ENCODE data around the gene FHIT. TPM values are rescaled to one million over a fixed set of nuclear protein-coding genes. Genes with fewer than 3 reads are reported as not detected.

The FHIT gene
- total RNA-seq, 1 donor from 2014 or later: 5.7 TPM

DNA sequence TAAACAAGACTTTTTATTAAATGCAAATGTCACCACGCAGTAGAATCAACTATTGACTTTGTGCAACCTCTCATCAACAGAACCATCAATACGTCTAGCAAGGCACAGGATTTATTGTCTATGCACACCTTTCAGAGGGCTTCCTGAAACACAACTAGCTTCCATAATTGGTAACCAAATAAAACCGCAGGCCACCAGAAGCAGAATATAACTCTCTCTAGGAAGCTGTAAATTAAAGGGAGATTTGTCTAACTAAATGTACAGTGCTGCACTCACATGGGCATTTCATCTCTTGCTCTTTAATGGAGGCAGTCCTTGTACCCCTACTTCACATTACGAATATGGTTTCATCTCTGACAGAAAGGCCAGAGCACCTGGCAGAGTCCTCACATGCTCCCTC is 93.0 kb downstream of the FHIT start:
- Mint-ChIP-seq H3K9me3 (no peaks in the 10 kb centered on the region), H3K27me3 (ENCODE audit: insufficient read depth, low read depth) (peaks cover 2% of the 10 kb centered on the region), H3K36me3 (no peaks in the 10 kb centered on the region), H3K27ac (no peak overlapping the region), H3K4me3 (no peak overlapping the region), H3K4me1 (peaks cover 10% of the 10 kb centered on the region)
- H3F3A ChIP-seq (ENCODE audit: low read depth): no peaks in the 10 kb centered on the region
- no peak for TF ChIP-seq EZH2 (IDR thresholded peaks at IDR 0.05)
- TF ChIP-seq EZH2phosphoT487 (IDR thresholded peaks at IDR 0.05): no peak
- TF ChIP-seq, protein P1, sequence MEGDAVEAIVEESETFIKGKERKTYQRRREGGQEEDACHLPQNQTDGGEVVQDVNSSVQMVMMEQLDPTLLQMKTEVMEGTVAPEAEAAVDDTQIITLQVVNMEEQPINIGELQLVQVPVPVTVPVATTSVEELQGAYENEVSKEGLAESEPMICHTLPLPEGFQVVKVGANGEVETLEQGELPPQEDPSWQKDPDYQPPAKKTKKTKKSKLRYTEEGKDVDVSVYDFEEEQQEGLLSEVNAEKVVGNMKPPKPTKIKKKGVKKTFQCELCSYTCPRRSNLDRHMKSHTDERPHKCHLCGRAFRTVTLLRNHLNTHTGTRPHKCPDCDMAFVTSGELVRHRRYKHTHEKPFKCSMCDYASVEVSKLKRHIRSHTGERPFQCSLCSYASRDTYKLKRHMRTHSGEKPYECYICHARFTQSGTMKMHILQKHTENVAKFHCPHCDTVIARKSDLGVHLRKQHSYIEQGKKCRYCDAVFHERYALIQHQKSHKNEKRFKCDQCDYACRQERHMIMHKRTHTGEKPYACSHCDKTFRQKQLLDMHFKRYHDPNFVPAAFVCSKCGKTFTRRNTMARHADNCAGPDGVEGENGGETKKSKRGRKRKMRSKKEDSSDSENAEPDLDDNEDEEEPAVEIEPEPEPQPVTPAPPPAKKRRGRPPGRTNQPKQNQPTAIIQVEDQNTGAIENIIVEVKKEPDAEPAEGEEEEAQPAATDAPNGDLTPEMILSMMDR (IDR thresholded peaks at IDR 0.05): no peak
- no peak overlapping the region for H3K9ac ChIP-seq
- DNase-seq (ENCODE audit: low spot score): no peak
- H3K9me3 ChIP-seq (ENCODE audit: low read depth): no peaks in the 10 kb centered on the region
- H2AFZ ChIP-seq (replicated peaks): no peak overlapping the region
- H3K27ac ChIP-seq: no peak overlapping the region
- H3K27me3 ChIP-seq: no peaks in the 10 kb centered on the region
- no peaks in the 10 kb centered on the region for H4K20me1 ChIP-seq (ENCODE audit: low read depth)
- no peak overlapping the region for H3K4me3 ChIP-seq
- H3K4me1 ChIP-seq: no peaks in the 10 kb centered on the region
- no peak overlapping the region for H3K4me2 ChIP-seq
- no peaks in the 10 kb centered on the region for H3K36me3 ChIP-seq
- H3K79me2 ChIP-seq (ENCODE audit: low read depth): no peaks in the 10 kb centered on the region

DNA sequence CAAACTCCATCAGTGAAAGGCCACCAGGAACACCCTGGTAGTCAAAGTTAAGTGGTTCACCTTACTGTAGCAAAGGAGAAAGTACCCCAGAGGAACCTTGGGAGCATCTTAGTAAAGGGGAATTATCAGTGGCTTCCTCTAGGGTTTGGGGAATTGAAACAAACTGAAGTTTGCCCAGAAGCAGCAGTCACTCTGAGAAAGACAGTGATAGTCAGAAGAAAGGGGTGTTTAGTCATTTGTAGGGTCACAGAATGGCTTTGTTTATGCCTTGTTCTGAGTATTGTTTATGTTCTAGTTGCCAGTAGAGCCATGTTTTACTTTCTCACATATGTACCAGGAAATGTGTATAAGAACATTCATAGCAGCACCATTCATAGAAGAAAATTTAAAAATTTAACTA is 93.8 kb downstream of the FHIT start:
- no peak for DNase-seq (ENCODE audit: low spot score)
- H3K27me3 ChIP-seq: no peaks in the 10 kb centered on the region
- H3K9me3 ChIP-seq (ENCODE audit: low read depth): no peaks in the 10 kb centered on the region
- Mint-ChIP-seq H3K4me3 (no peak overlapping the region), H3K4me1 (peaks cover 10% of the 10 kb centered on the region), H3K27me3 (ENCODE audit: insufficient read depth, low read depth) (peaks cover 2% of the 10 kb centered on the region), H3K27ac (no peak overlapping the region), H3K36me3 (no peaks in the 10 kb centered on the region), H3K9me3 (peaks cover 2% of the 10 kb centered on the region)
- no peaks in the 10 kb centered on the region for H3K79me2 ChIP-seq (ENCODE audit: low read depth)
- H2AFZ ChIP-seq (replicated peaks): no peak overlapping the region
- no peak overlapping the region for H3K4me2 ChIP-seq
- no peaks in the 10 kb centered on the region for H4K20me1 ChIP-seq (ENCODE audit: low read depth)
- peaks cover under 1% of the 10 kb centered on the region for H3K4me1 ChIP-seq
- no peak overlapping the region for H3K9ac ChIP-seq
- TF ChIP-seq, protein P1 (IDR thresholded peaks at IDR 0.05): no peak
- TF ChIP-seq EZH2 (IDR thresholded peaks at IDR 0.05): no peak
- no peak for TF ChIP-seq EZH2phosphoT487 (IDR thresholded peaks at IDR 0.05)
- no peaks in the 10 kb centered on the region for H3K36me3 ChIP-seq
- H3K4me3 ChIP-seq: no peak overlapping the region
- H3F3A ChIP-seq (ENCODE audit: low read depth): no peaks in the 10 kb centered on the region
- H3K27ac ChIP-seq: no peak overlapping the region

DNA sequence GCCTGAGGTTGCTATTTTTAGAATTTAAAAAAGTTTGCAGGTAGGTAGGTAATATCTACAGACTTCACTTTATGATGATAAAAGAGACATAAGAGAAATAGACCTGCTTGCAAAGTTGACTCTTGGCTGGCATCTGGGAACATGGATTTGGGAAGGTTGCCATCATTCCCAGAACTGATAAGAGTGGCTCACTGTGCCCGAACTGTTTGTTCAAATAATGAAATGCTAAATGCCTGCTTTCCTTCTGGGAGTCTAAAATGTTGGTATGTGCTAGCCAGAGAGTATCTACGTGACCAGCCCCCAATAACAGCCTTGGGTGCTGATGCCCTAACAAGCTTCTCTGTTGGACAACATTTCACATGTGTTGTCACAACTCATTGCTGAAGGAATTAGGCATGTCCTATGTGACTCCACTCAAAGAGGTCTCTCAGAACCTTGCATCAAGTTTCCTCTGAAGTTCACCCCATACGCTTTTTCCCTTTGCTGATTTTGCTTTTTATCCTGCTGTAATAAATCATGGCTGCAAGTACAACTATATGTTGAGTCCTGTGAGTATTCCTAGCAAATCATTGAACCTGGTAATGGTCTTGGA is 95.5 kb downstream of the FHIT start:
- H4K20me1 ChIP-seq (ENCODE audit: low read depth): no peaks in the 10 kb centered on the region
- H3K4me2 ChIP-seq: no peak overlapping the region
- H3K4me3 ChIP-seq: no peak overlapping the region
- H3K9me3 ChIP-seq (ENCODE audit: low read depth): no peaks in the 10 kb centered on the region
- H3K79me2 ChIP-seq (ENCODE audit: low read depth): no peaks in the 10 kb centered on the region
- H3K9ac ChIP-seq: no peak overlapping the region
- peaks cover 7% of the 10 kb centered on the region for H3K4me1 ChIP-seq
- no peaks in the 10 kb centered on the region for H3K27me3 ChIP-seq
- Mint-ChIP-seq H3K36me3 (no peaks in the 10 kb centered on the region), H3K27ac (no peak overlapping the region), H3K9me3 (peaks cover 2% of the 10 kb centered on the region), H3K27me3 (ENCODE audit: insufficient read depth, low read depth) (peaks cover 2% of the 10 kb centered on the region), H3K4me1 (peaks cover 10% of the 10 kb centered on the region), H3K4me3 (no peak overlapping the region)
- DNase-seq (ENCODE audit: low spot score): no peak
- H3K36me3 ChIP-seq: no peaks in the 10 kb centered on the region
- TF ChIP-seq EZH2phosphoT487 (IDR thresholded peaks at IDR 0.05): no peak
- TF ChIP-seq EZH2 (IDR thresholded peaks at IDR 0.05): no peak
- TF ChIP-seq, protein P1 (IDR thresholded peaks at IDR 0.05): no peak
- no peak overlapping the region for H2AFZ ChIP-seq (replicated peaks)
- no peak overlapping the region for H3K27ac ChIP-seq
- no peaks in the 10 kb centered on the region for H3F3A ChIP-seq (ENCODE audit: low read depth)

Measured in neural progenitor cell (in vitro differentiated cells).